Measurements from ENCODE around the gene TPD52L2. TPM values are rescaled to one million over a fixed set of nuclear protein-coding genes. Genes with fewer than 3 reads are reported as not detected.
A peak's percentile ranks its signal among the peaks of the same experiment; 100 is the strongest.

The TPD52L2 gene
- total RNA-seq, 1 donor from 2014 or later, result 112 TPM

GRCh38 chr20:63829945-63830835, 34.9 kb upstream of the TPD52L2 start:
- DNase-seq (ENCODE audit: low read depth), result peak; percentile 2

GRCh38 chr20:63830841-63831588, 34.1 kb upstream of the TPD52L2 start, which contains the start of gene ZBTB46:
Gene ZBTB46, minus strand, starts transcription at chr20:63831264. Its CDS starts 40,507 bp downstream, at chr20:63790757.
- TF ChIP-seq CTCF (conservative IDR thresholded peaks at IDR 0.05; ENCODE audit: low read depth, low read length), result no peak
- DNase-seq (ENCODE audit: low read depth), result no peak
- H3K4me3 ChIP-seq (ENCODE audit: low read depth, low read length), result peak within 1 kb of the TSS; percentile 37

More at GRCh38 chr20:63829945-63830835, 34.9 kb upstream of the TPD52L2 start:
- no peak for TF ChIP-seq CTCF (conservative IDR thresholded peaks at IDR 0.05; ENCODE audit: low read depth, low read length)
- H3K4me3 ChIP-seq (ENCODE audit: low read depth, low read length), result peak overlapping the region; percentile 37

GRCh38 chr20:63831646-63831992, 33.5 kb upstream of the TPD52L2 start:
- H3K4me3 ChIP-seq (ENCODE audit: low read depth, low read length), result peak overlapping the region; percentile 35
- no peak for TF ChIP-seq CTCF (conservative IDR thresholded peaks at IDR 0.05; ENCODE audit: low read depth, low read length)
- DNase-seq (ENCODE audit: low read depth), result no peak

GRCh38 chr20:63831993-63832686, 32.9 kb upstream of the TPD52L2 start:
- TF ChIP-seq CTCF (conservative IDR thresholded peaks at IDR 0.05; ENCODE audit: low read depth, low read length), result no peak
- DNase-seq (ENCODE audit: low read depth), result no peak
- H3K4me3 ChIP-seq (ENCODE audit: low read depth, low read length), result peak overlapping the region; percentile 35

GRCh38 chr20:63833776-63834490, 31.1 kb upstream of the TPD52L2 start:
- DNase-seq (ENCODE audit: low read depth), result no peak
- TF ChIP-seq CTCF (conservative IDR thresholded peaks at IDR 0.05; ENCODE audit: low read depth, low read length), result no peak
- H3K4me3 ChIP-seq (ENCODE audit: low read depth, low read length), result no peak overlapping the region

- no peak overlapping the region for H3K4me3 ChIP-seq (ENCODE audit: low read depth, low read length)
- DNase-seq (ENCODE audit: low read depth), result no peak
- TF ChIP-seq CTCF (conservative IDR thresholded peaks at IDR 0.05; ENCODE audit: low read depth, low read length), result no peak
Measured at GRCh38 chr20:63834491-63834880, 30.6 kb upstream of the TPD52L2 start.
